ENCODE measurements around the gene CPN2. TPM values are rescaled to one million over a fixed set of nuclear protein-coding genes. Genes with fewer than 3 reads are reported as not detected.

CPN2 gene
- total and polyA plus RNA-seq, 2 donors (not counting 1 experiment from before 2014, with no cell fraction given): not detected

DNA sequence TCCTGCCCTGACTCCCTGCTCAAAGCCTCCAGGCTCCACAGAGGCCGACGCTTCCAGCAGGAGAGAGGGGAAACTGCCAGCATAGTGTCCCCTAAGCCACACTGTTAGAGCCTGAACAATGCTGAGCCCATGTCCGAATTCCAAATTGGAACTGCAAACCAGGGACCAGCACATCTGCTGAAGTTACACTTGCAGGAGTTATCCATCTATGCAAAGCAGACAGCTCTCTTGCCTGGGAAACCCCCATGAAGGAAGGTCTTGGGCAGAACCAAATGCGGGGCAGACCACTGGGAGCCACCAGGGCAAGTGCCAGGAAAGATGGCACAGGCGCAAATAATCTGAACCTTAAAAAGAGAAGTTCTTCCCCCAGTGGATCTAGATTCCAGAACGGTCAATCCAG is 17.8 kb upstream of the CPN2 start:
- TF ChIP-seq, protein P1, sequence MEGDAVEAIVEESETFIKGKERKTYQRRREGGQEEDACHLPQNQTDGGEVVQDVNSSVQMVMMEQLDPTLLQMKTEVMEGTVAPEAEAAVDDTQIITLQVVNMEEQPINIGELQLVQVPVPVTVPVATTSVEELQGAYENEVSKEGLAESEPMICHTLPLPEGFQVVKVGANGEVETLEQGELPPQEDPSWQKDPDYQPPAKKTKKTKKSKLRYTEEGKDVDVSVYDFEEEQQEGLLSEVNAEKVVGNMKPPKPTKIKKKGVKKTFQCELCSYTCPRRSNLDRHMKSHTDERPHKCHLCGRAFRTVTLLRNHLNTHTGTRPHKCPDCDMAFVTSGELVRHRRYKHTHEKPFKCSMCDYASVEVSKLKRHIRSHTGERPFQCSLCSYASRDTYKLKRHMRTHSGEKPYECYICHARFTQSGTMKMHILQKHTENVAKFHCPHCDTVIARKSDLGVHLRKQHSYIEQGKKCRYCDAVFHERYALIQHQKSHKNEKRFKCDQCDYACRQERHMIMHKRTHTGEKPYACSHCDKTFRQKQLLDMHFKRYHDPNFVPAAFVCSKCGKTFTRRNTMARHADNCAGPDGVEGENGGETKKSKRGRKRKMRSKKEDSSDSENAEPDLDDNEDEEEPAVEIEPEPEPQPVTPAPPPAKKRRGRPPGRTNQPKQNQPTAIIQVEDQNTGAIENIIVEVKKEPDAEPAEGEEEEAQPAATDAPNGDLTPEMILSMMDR (IDR thresholded peaks at IDR 0.05): no peak
- no peak for TF ChIP-seq EZH2 (IDR thresholded peaks at IDR 0.05; ENCODE audit: borderline replicate concordance, insufficient read depth, low read depth, low read length, poor library complexity, severe bottlenecking)
- H3K4me3 Mint-ChIP-seq: no peak overlapping the region
- no peaks in the 10 kb centered on the region for H3K9me3 Mint-ChIP-seq (ENCODE audit: insufficient read depth)
- no peak overlapping the region for H3K4me2 ChIP-seq (replicated peaks; ENCODE audit: low read depth, low read length, poor library complexity, severe bottlenecking)
- no peak overlapping the region for H3K27ac Mint-ChIP-seq
- peaks cover 0 to 25% (median 5%) of the 10 kb centered on the region in 4 experiments for H3K27me3 ChIP-seq (replicated peaks in 1 of 4; ENCODE audit: control extremely low read depth in 1 of 4, control insufficient read depth in 3 of 4, insufficient read depth in 4 of 4, low read length in 3 of 4)
- no peak for DNase-seq
- no peak overlapping the region for H2AFZ ChIP-seq (ENCODE audit: insufficient read depth, low read depth, low read length, poor library complexity, severe bottlenecking)
- no peaks in the 10 kb centered on the region for H3K36me3 ChIP-seq (replicated peaks in 1 of 2; ENCODE audit: control extremely low read depth in 1 of 2, control insufficient read depth in 1 of 2, extremely low read depth in 1 of 2, insufficient read depth in 2 of 2, low read length in 1 of 2)
- no peaks in the 10 kb centered on the region for H3K4me1 Mint-ChIP-seq
- H3K9ac ChIP-seq (ENCODE audit: low read length): no peak overlapping the region
- no peak for ATAC-seq (ENCODE audit: low read depth)
- no peaks in the 10 kb centered on the region for H3K4me1 ChIP-seq (ENCODE audit: control insufficient read depth in 2 of 2, insufficient read depth in 2 of 2, low read length in 2 of 2)
- H4K20me1 ChIP-seq (ENCODE audit: control insufficient read depth, insufficient read depth, low read length, poor library complexity, severe bottlenecking): no peaks in the 10 kb centered on the region
- POLR2A ChIA-PET: no interaction called here
- peaks cover 0 to 3% (median 0%) of the 10 kb centered on the region in 3 donors for H3K9me3 ChIP-seq (ENCODE audit: control extremely low read depth in 1 of 3, control insufficient read depth in 2 of 3, insufficient read depth in 1 of 3, low read length in 2 of 3)
- CTCF ChIA-PET: no interaction called here
- H3K27ac ChIP-seq (ENCODE audit: low read length in 2 of 2): no peak overlapping the region
- H3K79me2 ChIP-seq (ENCODE audit: control insufficient read depth, insufficient read depth, low read length): no peaks in the 10 kb centered on the region
- intact Hi-C loops (cut with micrococcal nuclease): no loop called here
- H3K27me3 Mint-ChIP-seq: peaks cover 36% of the 10 kb centered on the region
- WGBS (ENCODE audit: insufficient coverage): 88% methylated on average over 6 of the region's 6 CpGs
- no peak overlapping the region for H3K4me3 ChIP-seq (ENCODE audit: control extremely low read depth in 1 of 5, extremely low read depth in 1 of 5, insufficient read depth in 1 of 5, low read depth in 2 of 5, low read length in 4 of 5)

DNA sequence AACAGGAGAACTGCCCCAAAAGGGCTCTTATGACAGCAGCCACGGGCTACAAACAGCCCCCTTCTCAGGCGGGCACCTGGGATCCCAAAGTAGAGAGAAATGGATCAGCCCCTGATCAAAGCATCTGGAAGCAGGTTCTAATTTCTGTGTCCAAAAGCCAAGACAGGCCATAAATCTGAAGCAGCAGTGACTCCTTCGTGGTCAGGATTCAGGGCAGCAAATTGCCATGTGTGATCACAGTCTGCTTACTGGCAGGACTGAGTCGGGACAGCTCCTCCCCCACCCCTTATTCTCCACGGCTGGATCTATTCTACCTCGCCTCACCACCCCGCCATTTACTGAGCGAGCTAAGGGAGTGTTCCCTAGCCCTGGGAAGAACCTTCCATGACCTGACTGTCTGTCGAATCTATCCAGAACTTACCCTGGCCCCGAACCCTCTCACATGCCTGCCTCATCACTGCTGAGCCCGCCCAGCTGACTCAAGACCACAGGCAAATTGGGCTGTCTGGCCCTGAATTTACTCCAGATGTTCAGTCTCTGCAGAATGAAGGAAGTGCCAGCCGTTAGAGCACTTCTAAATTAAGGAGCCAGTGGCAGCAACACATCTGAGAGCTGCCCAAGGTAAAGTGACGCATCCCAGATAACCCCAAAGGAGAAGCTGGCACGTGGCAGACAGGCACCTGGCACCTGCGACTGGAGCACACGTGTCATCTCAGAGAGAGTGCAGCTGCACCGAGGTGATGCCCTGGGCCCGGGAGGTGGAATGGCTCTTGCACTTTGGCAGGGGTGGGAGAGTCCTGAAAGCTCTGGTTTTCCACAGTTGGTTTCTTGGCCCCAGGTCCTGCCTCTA is 17.1 kb upstream of the CPN2 start:
- Histone ChIP-seq H3K9ac (ENCODE audit: low read length) (no peak overlapping the region), H3K79me2 (ENCODE audit: control insufficient read depth, insufficient read depth, low read length) (no peaks in the 10 kb centered on the region), H3K27ac (ENCODE audit: low read length in 2 of 2) (no peak overlapping the region), H3K36me3 (replicated peaks in 1 of 2; ENCODE audit: control extremely low read depth in 1 of 2, control insufficient read depth in 1 of 2, extremely low read depth in 1 of 2, insufficient read depth in 2 of 2, low read length in 1 of 2) (no peaks in the 10 kb centered on the region), H3K4me3 (ENCODE audit: control extremely low read depth in 1 of 5, extremely low read depth in 1 of 5, insufficient read depth in 1 of 5, low read depth in 2 of 5, low read length in 4 of 5) (no peak overlapping the region), H2AFZ (ENCODE audit: insufficient read depth, low read depth, low read length, poor library complexity, severe bottlenecking) (no peak overlapping the region), H3K4me1 (ENCODE audit: control insufficient read depth in 2 of 2, insufficient read depth in 2 of 2, low read length in 2 of 2) (no peaks in the 10 kb centered on the region), H4K20me1 (ENCODE audit: control insufficient read depth, insufficient read depth, low read length, poor library complexity, severe bottlenecking) (no peaks in the 10 kb centered on the region), H3K4me2 (replicated peaks; ENCODE audit: low read depth, low read length, poor library complexity, severe bottlenecking) (no peak overlapping the region), H3K27me3 (replicated peaks in 1 of 4; ENCODE audit: control extremely low read depth in 1 of 4, control insufficient read depth in 3 of 4, insufficient read depth in 4 of 4, low read length in 3 of 4) (peaks cover 0 to 25% (median 5%) of the 10 kb centered on the region in 4 experiments), H3K9me3 (ENCODE audit: control extremely low read depth in 1 of 3, control insufficient read depth in 2 of 3, insufficient read depth in 1 of 3, low read length in 2 of 3) (peaks cover 0 to 3% (median 0%) of the 10 kb centered on the region in 3 donors)
- TF ChIP-seq, protein P1 (IDR thresholded peaks at IDR 0.05): no peak
- no peak for TF ChIP-seq EZH2 (IDR thresholded peaks at IDR 0.05; ENCODE audit: borderline replicate concordance, insufficient read depth, low read depth, low read length, poor library complexity, severe bottlenecking)
- ChIA-PET CTCF (no interaction called here), POLR2A (no interaction called here)
- Mint-ChIP-seq H3K4me1 (no peaks in the 10 kb centered on the region), H3K27ac (no peak overlapping the region), H3K27me3 (peaks cover 37% of the 10 kb centered on the region), H3K9me3 (ENCODE audit: insufficient read depth) (no peaks in the 10 kb centered on the region), H3K4me3 (no peak overlapping the region)
- intact Hi-C loops (cut with micrococcal nuclease): no loop called here
- no peak for ATAC-seq (ENCODE audit: low read depth)
- no peak for DNase-seq
- 38% methylated on average over 18 of the region's 18 CpGs for WGBS (ENCODE audit: insufficient coverage)
